Liver (tissue), 9 donors: ENCODE data around the gene WASF2. TPM values are rescaled to one million over a fixed set of nuclear protein-coding genes. Genes with fewer than 3 reads are reported as not detected.

Experiments used
- DNase-seq: peaks from one replicate; pipeline ENCODE4 v3.0.0-alpha.2; 2017; ENCODE audit warnings: low spot score
- H3K27ac ChIP-seq, 2 donors: one replicate each; pipeline ENCODE4 v1.7.0; 2013; ENCODE audit warnings: inconsistent platforms in 2 of 2, low read length in 2 of 2, control low read depth in 1 of 2, low read depth in 1 of 2, mild to moderate bottlenecking in 1 of 2
- H3K27me3 ChIP-seq, 4 donors: one replicate each; pipeline versions ENCODE4 v1.6.1 to v1.7.0; 2013; ENCODE audit warnings: low read length in 3 of 4, inconsistent platforms in 1 of 4, mild to moderate bottlenecking in 1 of 4, moderate library complexity in 1 of 4; ENCODE audit not compliant: control insufficient read depth in 4 of 4, insufficient read depth in 4 of 4
- H3K36me3 ChIP-seq, 4 donors: one replicate each; pipeline versions ENCODE4 v1.6.1 to v1.7.0; 2013; ENCODE audit warnings: low read length in 3 of 4, mild to moderate bottlenecking in 3 of 4, low read depth in 1 of 4, moderate library complexity in 1 of 4; ENCODE audit not compliant: control insufficient read depth in 4 of 4, insufficient read depth in 3 of 4
- H3K4me1 ChIP-seq, 4 donors: one replicate each; pipeline versions ENCODE4 v1.6.1 to v1.7.0; 2013; ENCODE audit warnings: low read length in 3 of 4, mild to moderate bottlenecking in 3 of 4, moderate library complexity in 1 of 4; ENCODE audit not compliant: control insufficient read depth in 4 of 4, insufficient read depth in 4 of 4
- H3K4me3 ChIP-seq, 3 donors: one replicate each; pipeline versions ENCODE4 v1.6.1 to v1.7.0; 2013; ENCODE audit warnings: low read length in 3 of 3, control low read depth in 1 of 3, low read depth in 1 of 3, mild to moderate bottlenecking in 1 of 3
- H3K9ac ChIP-seq, 2 donors: one replicate each; pipeline ENCODE4 v1.7.0; 2013; ENCODE audit warnings: low read length in 2 of 2, mild to moderate bottlenecking in 2 of 2, moderate library complexity in 2 of 2, control low read depth in 1 of 2, low read depth in 1 of 2
- H3K9me3 ChIP-seq, 4 donors: one replicate each; pipeline versions ENCODE4 v1.6.1 to v1.7.0; 2013; ENCODE audit warnings: low read length in 3 of 4; ENCODE audit not compliant: control insufficient read depth in 4 of 4
- FOXA1 ChIP-seq: IDR thresholded peaks from 2 replicates; pipeline ENCODE4 v1.6.1; 2016; ENCODE audit warnings: antibody characterized with exemption
- GABPA ChIP-seq, 2 donors: IDR thresholded peaks in 1 of 2; conservative IDR thresholded peaks in 1 of 2; 2 replicates each; pipeline ENCODE4 v1.6.1; 2016; ENCODE audit warnings: antibody characterized with exemption in 2 of 2, mild to moderate bottlenecking in 1 of 2, moderate library complexity in 1 of 2
- HNF4A ChIP-seq, 2 donors: conservative IDR thresholded peaks; 2 replicates each; pipeline ENCODE4 v1.6.1; 2016; ENCODE audit warnings: antibody characterized with exemption in 2 of 2, mild to moderate bottlenecking in 2 of 2
- HNF4G ChIP-seq: IDR thresholded peaks from 2 replicates; pipeline ENCODE4 v1.6.1; 2016; ENCODE audit warnings: antibody characterized with exemption
- JUND ChIP-seq, 2 donors: IDR thresholded peaks; 2 replicates each; pipeline ENCODE4 v1.6.1; 2016; ENCODE audit warnings: antibody characterized with exemption in 2 of 2
- NR2F2 ChIP-seq: IDR thresholded peaks from 2 replicates; pipeline ENCODE4 v1.6.1; 2016; ENCODE audit warnings: antibody characterized with exemption
- RXRA ChIP-seq, 2 donors: IDR thresholded peaks; 2 replicates each; pipeline ENCODE4 v1.6.1; 2017 to 2018; ENCODE audit warnings: antibody characterized with exemption in 2 of 2, mild to moderate bottlenecking in 1 of 2
- SP1 ChIP-seq: IDR thresholded peaks from 2 replicates; pipeline ENCODE4 v1.6.1; 2018; ENCODE audit warnings: antibody characterized with exemption, mild to moderate bottlenecking
- YY1 ChIP-seq: IDR thresholded peaks from 2 replicates; pipeline ENCODE4 v1.6.1; 2016; ENCODE audit warnings: antibody characterized with exemption, mild to moderate bottlenecking
- WGBS: extraction: QIAGEN DNeasy Blood & Tissue Kit; methylation state at CpG from one replicate; pipeline ENCODE4 v1.1.7; 2013; 5-methylcytosine and 5-hydroxymethylcytosine counted together
- polyA plus RNA-seq, 2 donors: library from polyadenylated mRNA; stranded (reverse) in 1 of 2; unstranded in 1 of 2; fragments of 200-250 nt in 1 of 2; fragments of >200 nt in 1 of 2; fragmentation: Nextera tagmentation in 1 of 2; extraction: Ambion mirVana in 1 of 2; gene quantifications; one replicate each; pipeline versions ENCODE4 v1.2.1 to v1.2.3, GENCODE V29; 2013 to 2015
- total RNA-seq, 2 donors: library from RNA; depleted of rRNA; stranded (reverse); fragments of >200 nt; gene quantifications; one replicate each; pipeline ENCODE4 v1.2.3, GENCODE V29; 2014
- TF ChIP-seq, protein P1 (sequence below): IDR thresholded peaks from 2 replicates; pipeline ENCODE4 v1.6.1; 2016; ENCODE audit warnings: antibody characterized with exemption, mild to moderate bottlenecking
- TF ChIP-seq, protein P2 (sequence below): IDR thresholded peaks from 2 replicates; pipeline ENCODE4 v1.6.1; 2016; ENCODE audit warnings: antibody characterized with exemption
- TF ChIP-seq, protein P3 (sequence below): fragments of 150-350 bp; IDR thresholded peaks from 2 replicates; pipeline ENCODE4 v1.5.1; 2017; ENCODE audit warnings: improper control_type of control experiment, low read depth, low read length; ENCODE audit not compliant: missing input control
- TF ChIP-seq, protein P4 (sequence below): IDR thresholded peaks from 2 replicates; pipeline ENCODE4 v1.6.1; 2016; ENCODE audit warnings: antibody characterized with exemption
- TF ChIP-seq, protein P5 (sequence below): IDR thresholded peaks from 2 replicates; pipeline ENCODE4 v1.6.1; 2016; ENCODE audit warnings: antibody characterized with exemption
- donor health status: healthy.
- donor health status: healthy.
- donor health status: healthy.
- donor health status: healthy.
- donor health status: healthy.

The WASF2 gene
- total and polyA plus RNA-seq, 4 donors: 11.6 to 37.7 (median 18.7) TPM

GRCh38 chr1:27506703-27507102 lies 16.7 kb upstream of the WASF2 start:
- peaks cover 0 to 4% (median 2%) of the 10 kb centered on the region in 4 donors for H3K4me1 ChIP-seq
- TF ChIP-seq, protein P1, sequence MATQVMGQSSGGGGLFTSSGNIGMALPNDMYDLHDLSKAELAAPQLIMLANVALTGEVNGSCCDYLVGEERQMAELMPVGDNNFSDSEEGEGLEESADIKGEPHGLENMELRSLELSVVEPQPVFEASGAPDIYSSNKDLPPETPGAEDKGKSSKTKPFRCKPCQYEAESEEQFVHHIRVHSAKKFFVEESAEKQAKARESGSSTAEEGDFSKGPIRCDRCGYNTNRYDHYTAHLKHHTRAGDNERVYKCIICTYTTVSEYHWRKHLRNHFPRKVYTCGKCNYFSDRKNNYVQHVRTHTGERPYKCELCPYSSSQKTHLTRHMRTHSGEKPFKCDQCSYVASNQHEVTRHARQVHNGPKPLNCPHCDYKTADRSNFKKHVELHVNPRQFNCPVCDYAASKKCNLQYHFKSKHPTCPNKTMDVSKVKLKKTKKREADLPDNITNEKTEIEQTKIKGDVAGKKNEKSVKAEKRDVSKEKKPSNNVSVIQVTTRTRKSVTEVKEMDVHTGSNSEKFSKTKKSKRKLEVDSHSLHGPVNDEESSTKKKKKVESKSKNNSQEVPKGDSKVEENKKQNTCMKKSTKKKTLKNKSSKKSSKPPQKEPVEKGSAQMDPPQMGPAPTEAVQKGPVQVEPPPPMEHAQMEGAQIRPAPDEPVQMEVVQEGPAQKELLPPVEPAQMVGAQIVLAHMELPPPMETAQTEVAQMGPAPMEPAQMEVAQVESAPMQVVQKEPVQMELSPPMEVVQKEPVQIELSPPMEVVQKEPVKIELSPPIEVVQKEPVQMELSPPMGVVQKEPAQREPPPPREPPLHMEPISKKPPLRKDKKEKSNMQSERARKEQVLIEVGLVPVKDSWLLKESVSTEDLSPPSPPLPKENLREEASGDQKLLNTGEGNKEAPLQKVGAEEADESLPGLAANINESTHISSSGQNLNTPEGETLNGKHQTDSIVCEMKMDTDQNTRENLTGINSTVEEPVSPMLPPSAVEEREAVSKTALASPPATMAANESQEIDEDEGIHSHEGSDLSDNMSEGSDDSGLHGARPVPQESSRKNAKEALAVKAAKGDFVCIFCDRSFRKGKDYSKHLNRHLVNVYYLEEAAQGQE: no peak
- TF ChIP-seq FOXA1: no peak
- TF ChIP-seq GABPA (IDR thresholded peaks at IDR 0.05 in 1 of 2, conservative IDR thresholded peaks at IDR 0.05 in 1 of 2): no peak
- TF ChIP-seq RXRA (IDR thresholded peaks at IDR 0.05): no peak
- no peak for TF ChIP-seq SP1
- no peaks in the 10 kb centered on the region for H3K27me3 ChIP-seq
- WGBS: 97% methylated on average over 6 of the region's 6 CpGs
- DNase-seq: no peak
- H3K9me3 ChIP-seq: no peaks in the 10 kb centered on the region
- no peak overlapping the region for H3K27ac ChIP-seq
- no peak overlapping the region for H3K4me3 ChIP-seq
- no peaks in the 10 kb centered on the region for H3K36me3 ChIP-seq
- H3K9ac ChIP-seq: no peak overlapping the region

- Histone ChIP-seq H3K27me3 (no peaks in the 10 kb centered on the region), H3K9ac (no peak overlapping the region), H3K4me1 (peaks cover 0 to 4% (median 2%) of the 10 kb centered on the region in 4 donors), H3K27ac (peak overlapping the region in 1 of 2 donors; percentile 9), H3K4me3 (no peak overlapping the region), H3K9me3 (no peaks in the 10 kb centered on the region), H3K36me3 (no peaks in the 10 kb centered on the region)
- 76% methylated on average over 5 of the region's 5 CpGs for WGBS
- DNase-seq: no peak
- TF ChIP-seq NR2F2: no peak
- no peak for TF ChIP-seq RXRA (IDR thresholded peaks at IDR 0.05)
- TF ChIP-seq, protein P1: no peak
- TF ChIP-seq YY1: no peak
- TF ChIP-seq, protein P2, sequence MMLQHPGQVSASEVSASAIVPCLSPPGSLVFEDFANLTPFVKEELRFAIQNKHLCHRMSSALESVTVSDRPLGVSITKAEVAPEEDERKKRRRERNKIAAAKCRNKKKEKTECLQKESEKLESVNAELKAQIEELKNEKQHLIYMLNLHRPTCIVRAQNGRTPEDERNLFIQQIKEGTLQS: no peak
- no peak for TF ChIP-seq HNF4G
- TF ChIP-seq, protein P3, sequence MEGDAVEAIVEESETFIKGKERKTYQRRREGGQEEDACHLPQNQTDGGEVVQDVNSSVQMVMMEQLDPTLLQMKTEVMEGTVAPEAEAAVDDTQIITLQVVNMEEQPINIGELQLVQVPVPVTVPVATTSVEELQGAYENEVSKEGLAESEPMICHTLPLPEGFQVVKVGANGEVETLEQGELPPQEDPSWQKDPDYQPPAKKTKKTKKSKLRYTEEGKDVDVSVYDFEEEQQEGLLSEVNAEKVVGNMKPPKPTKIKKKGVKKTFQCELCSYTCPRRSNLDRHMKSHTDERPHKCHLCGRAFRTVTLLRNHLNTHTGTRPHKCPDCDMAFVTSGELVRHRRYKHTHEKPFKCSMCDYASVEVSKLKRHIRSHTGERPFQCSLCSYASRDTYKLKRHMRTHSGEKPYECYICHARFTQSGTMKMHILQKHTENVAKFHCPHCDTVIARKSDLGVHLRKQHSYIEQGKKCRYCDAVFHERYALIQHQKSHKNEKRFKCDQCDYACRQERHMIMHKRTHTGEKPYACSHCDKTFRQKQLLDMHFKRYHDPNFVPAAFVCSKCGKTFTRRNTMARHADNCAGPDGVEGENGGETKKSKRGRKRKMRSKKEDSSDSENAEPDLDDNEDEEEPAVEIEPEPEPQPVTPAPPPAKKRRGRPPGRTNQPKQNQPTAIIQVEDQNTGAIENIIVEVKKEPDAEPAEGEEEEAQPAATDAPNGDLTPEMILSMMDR: no peak
- TF ChIP-seq, protein P4, sequence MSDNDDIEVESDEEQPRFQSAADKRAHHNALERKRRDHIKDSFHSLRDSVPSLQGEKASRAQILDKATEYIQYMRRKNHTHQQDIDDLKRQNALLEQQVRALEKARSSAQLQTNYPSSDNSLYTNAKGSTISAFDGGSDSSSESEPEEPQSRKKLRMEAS: no peak
- no peak for TF ChIP-seq GABPA (IDR thresholded peaks at IDR 0.05 in 1 of 2, conservative IDR thresholded peaks at IDR 0.05 in 1 of 2)
- no peak for TF ChIP-seq HNF4A (conservative IDR thresholded peaks at IDR 0.05)
- TF ChIP-seq, protein P5, sequence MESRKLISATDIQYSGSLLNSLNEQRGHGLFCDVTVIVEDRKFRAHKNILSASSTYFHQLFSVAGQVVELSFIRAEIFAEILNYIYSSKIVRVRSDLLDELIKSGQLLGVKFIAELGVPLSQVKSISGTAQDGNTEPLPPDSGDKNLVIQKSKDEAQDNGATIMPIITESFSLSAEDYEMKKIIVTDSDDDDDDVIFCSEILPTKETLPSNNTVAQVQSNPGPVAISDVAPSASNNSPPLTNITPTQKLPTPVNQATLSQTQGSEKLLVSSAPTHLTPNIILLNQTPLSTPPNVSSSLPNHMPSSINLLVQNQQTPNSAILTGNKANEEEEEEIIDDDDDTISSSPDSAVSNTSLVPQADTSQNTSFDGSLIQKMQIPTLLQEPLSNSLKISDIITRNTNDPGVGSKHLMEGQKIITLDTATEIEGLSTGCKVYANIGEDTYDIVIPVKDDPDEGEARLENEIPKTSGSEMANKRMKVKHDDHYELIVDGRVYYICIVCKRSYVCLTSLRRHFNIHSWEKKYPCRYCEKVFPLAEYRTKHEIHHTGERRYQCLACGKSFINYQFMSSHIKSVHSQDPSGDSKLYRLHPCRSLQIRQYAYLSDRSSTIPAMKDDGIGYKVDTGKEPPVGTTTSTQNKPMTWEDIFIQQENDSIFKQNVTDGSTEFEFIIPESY: no peak
- TF ChIP-seq JUND (IDR thresholded peaks at IDR 0.05): no peak
These were observed 15.4 kb upstream of the WASF2 start for GRCh38 chr1:27505420-27505680.
